ENCODE data around the gene ACO2.

The ACO2 gene

DNA sequence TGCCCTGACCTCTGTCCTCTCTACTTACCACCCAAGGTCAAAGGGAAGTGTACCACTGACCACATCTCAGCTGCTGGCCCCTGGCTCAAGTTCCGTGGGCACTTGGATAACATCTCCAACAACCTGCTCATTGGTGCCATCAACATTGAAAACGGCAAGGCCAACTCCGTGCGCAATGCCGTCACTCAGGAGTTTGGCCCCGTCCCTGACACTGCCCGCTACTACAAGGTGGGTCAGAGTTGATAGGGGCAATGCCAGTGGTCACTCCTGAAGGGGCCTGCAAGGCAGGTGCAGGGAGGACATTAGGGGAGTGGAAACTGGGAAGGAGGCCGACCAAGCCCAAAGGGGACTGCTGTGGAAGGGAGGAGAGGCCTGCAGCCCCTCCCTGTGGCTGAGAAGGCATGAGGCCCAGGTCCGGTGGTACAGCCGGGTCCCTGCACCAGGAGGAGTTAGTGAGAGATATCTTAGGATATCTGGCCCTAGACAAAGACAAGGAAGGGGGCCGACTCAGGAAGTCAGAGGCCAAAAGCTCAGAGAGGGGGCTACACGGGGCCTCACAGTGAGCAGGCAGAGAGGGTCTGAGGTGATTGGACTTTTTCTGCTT lies 57.4 kb downstream of the ACO2 start:
- H3K9ac ChIP-seq (ENCODE audit: low read depth, low read length) = no peak overlapping the region
- no peak overlapping the region for H3K4me3 ChIP-seq (ENCODE audit: low read depth, low read length)
- H3K36me3 ChIP-seq (ENCODE audit: control insufficient read depth, insufficient read depth, low read length) = peaks cover 79% of the 10 kb centered on the region
- no peak overlapping the region for H3K27ac ChIP-seq (ENCODE audit: low read depth, low read length)
- no peaks in the 10 kb centered on the region for H3K9me3 ChIP-seq (ENCODE audit: control insufficient read depth, insufficient read depth, low read length)
- H3K27me3 ChIP-seq (ENCODE audit: control insufficient read depth, insufficient read depth, low read length) = no peaks in the 10 kb centered on the region
- H3K4me1 ChIP-seq (ENCODE audit: control insufficient read depth, insufficient read depth, low read length) = no peaks in the 10 kb centered on the region

DNA sequence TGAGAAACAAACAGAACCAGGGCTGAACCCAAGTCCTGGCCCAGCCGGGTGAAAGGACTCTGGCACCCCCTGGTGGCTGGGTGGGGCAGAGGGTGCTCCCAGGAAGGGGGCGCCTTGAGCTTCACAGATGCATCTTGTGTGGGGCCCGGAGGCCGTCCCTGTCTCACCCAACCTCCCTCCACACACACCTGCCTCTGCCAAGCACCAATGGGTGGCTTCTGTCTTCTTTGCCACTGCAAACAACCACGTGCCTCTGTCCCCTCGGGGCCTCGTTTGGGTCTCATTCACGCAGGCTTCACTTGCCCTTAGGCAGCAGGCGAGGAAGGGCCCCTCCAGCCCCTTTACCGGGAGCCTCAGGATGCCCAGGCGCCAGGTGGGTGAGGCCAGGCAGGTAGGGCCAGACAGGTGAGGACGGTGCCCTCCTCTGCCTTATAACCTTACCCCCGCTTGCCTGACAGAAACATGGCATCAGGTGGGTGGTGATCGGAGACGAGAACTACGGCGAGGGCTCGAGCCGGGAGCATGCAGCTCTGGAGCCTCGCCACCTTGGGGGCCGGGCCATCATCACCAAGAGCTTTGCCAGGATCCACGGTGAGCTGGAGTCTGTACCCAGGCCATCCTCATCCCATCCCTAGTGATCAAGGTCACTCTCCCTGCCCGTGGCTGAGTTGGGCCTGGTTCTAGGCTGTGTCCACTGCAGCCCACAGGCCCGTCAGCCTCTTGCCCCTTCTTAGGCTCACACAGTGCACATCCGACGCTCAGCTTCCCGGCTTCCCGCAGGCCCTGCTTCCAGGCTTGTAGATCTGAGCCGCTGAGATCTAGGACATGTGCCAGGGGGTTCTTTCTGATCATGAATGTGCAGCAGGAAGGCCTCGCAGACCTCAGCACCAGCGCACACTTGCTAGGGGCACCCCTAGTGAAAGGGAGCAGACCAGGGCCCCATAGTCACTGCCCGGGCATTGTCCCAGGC lies 58.2 kb downstream of the ACO2 start:
- Histone ChIP-seq H3K36me3 (ENCODE audit: control insufficient read depth, insufficient read depth, low read length) (peaks cover 87% of the 10 kb centered on the region), H3K9me3 (ENCODE audit: control insufficient read depth, insufficient read depth, low read length) (no peaks in the 10 kb centered on the region), H3K27ac (ENCODE audit: low read depth, low read length) (no peak overlapping the region), H3K4me3 (ENCODE audit: low read depth, low read length) (no peak overlapping the region), H3K9ac (ENCODE audit: low read depth, low read length) (no peak overlapping the region), H3K27me3 (ENCODE audit: control insufficient read depth, insufficient read depth, low read length) (no peaks in the 10 kb centered on the region), H3K4me1 (ENCODE audit: control insufficient read depth, insufficient read depth, low read length) (no peaks in the 10 kb centered on the region)

DNA sequence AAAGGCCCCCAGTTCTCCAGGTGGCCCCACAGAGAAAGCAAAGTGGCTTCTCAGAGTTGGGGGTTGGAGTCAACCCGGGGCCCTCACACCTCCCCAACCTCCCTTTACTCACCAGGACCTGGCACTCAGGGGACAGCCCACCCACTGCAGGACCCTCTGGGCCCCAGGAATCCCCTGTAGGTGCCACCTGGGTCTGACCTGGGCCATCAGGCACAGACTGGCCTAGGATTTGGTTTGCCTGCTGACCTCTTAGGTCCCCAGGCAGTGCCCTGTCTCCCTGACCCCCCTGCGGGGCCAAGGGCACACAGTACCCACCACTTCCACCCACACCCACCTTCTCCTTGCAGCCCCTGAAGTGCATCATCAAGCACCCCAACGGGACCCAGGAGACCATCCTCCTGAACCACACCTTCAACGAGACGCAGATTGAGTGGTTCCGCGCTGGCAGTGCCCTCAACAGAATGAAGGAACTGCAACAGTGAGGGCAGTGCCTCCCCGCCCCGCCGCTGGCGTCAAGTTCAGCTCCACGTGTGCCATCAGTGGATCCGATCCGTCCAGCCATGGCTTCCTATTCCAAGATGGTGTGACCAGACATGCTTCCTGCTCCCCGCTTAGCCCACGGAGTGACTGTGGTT lies 59.3 kb downstream of the ACO2 start:
- Histone ChIP-seq H3K27me3 (ENCODE audit: control insufficient read depth, insufficient read depth, low read length) (no peaks in the 10 kb centered on the region), H3K9ac (ENCODE audit: low read depth, low read length) (no peak overlapping the region), H3K9me3 (ENCODE audit: control insufficient read depth, insufficient read depth, low read length) (no peaks in the 10 kb centered on the region), H3K4me1 (ENCODE audit: control insufficient read depth, insufficient read depth, low read length) (0 out of 2 replicates have a peak, but pooled peaks cover 3% of the 10 kb centered on the region), H3K36me3 (ENCODE audit: control insufficient read depth, insufficient read depth, low read length) (peaks cover 88% of the 10 kb centered on the region), H3K4me3 (ENCODE audit: low read depth, low read length) (no peak overlapping the region), H3K27ac (ENCODE audit: low read depth, low read length) (no peak overlapping the region)

DNA sequence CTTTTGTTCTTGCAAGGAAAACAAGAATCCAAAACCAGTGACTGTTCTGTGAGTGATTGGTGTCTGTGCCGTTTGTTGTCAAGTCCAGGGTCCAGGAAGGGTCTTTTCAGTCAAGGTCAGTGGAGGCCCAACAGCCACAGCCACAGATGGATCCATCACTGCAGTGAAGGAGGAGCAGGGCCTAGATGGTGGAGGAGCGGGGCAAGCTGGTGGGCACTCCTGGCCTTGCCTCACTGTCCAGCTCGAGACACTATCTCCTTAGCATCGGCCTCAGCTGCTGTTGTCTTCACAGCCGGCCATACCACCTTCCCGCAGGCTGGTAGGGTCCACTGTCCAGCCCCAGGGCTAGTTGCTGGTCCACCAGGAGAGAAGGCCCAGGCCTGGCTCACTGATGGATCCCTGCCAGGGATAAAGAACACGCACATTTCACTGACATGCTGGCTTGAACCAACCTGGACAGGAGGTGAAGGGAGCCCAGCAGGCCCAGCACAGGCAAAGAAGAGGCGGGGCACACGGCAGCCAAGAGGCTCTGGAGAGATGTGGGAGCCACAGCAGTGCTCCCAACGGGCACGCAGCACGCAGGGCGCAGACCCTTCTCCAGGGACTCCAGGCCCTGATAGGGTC lies 60.1 kb downstream of the ACO2 start:
- Histone ChIP-seq H3K27me3 (ENCODE audit: control insufficient read depth, insufficient read depth, low read length) (no peaks in the 10 kb centered on the region), H3K9me3 (ENCODE audit: control insufficient read depth, insufficient read depth, low read length) (no peaks in the 10 kb centered on the region), H3K4me3 (ENCODE audit: low read depth, low read length) (no peak overlapping the region), H3K27ac (ENCODE audit: low read depth, low read length) (no peak overlapping the region), H3K36me3 (ENCODE audit: control insufficient read depth, insufficient read depth, low read length) (peaks cover 81% of the 10 kb centered on the region), H3K4me1 (ENCODE audit: control insufficient read depth, insufficient read depth, low read length) (0 out of 2 replicates have a peak, but pooled peaks cover 3% of the 10 kb centered on the region), H3K9ac (ENCODE audit: low read depth, low read length) (no peak overlapping the region)

DNA sequence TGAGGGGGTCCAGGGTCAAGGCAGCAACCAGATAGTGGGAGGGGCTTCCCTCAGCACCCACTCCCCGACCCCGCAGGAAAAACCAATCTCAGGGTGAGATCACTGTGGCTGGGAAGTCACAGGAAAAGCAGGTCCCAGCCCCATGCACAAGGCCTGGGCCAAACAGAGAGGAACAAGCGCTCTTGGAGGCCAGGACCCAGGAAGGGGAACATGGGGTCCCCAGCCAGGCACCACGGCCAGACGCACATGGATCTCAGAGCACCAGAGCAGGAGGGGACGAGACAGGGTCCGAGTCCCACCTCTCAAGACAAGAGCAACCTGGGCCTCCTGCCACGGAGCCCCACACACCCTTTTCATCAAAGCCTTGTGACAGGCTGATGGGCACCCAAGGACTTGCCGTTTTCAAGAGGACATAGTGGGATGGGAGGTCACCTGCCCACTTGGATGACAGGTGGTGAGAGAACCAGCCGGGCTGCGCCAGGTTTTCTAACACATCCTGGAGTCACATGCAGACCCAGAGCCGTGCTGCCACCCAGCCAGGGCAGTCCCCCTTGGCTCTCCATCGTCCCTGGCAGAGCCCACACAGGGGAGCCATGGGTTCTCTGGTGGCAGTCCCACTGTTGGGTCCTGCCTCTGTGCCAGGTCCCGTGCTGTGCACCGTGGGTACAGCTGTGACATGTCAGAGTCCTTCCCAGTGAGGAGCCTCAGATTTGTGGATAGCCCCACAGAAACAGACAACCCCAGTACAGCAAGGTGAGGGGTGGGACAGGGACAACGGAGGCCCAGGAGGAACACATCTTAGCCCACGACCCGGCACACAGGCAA lies 62.2 kb downstream of the ACO2 start:
- Histone ChIP-seq H3K36me3 (ENCODE audit: control insufficient read depth, insufficient read depth, low read length) (peaks cover 69% of the 10 kb centered on the region), H3K27ac (ENCODE audit: low read depth, low read length) (no peak overlapping the region)

DNA sequence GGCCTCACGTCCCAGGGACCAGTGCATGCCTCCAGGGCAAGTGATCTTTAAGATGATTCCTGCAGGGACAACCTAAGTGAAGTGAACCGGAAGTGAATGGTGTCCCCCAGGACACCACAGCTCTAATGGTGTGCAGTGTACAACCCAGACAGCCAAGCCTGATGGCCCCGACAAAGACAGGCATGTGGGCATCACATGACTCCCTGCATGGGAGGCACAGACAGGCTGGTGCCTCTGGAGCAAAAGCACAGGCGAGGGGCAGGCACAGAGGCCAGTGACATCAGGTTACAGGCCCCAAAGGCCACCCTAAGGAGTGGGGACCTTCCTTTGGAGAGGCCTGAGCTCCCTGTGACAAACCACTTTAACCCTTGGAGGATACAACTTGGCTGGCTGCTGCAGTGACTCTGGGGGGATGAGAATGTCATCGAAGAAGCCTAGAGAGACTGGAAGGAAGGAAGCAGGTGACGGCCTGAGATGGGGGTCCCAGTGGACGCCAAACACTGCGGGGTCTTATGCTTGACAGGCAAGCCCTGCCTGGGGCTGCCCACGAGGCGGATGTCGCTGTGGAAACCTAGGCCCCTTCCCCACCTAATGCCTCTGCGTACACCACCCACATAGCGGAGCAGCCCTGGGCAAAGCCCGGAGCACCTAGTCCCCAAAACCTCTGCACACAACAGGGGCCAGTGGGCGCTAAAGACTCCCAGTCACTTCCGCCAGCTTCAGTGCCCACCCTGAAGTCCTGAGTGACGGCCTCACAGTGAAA lies 63.0 kb downstream of the ACO2 start:
- H3K4me1 ChIP-seq (ENCODE audit: control insufficient read depth, insufficient read depth, low read length) = 0 out of 2 replicates have a peak, but pooled peaks cover 3% of the 10 kb centered on the region
- H3K27ac ChIP-seq (ENCODE audit: low read depth, low read length) = no peak overlapping the region
- H3K27me3 ChIP-seq (ENCODE audit: control insufficient read depth, insufficient read depth, low read length) = no peaks in the 10 kb centered on the region
- no peak overlapping the region for H3K4me3 ChIP-seq (ENCODE audit: low read depth, low read length)
- peaks cover 62% of the 10 kb centered on the region for H3K36me3 ChIP-seq (ENCODE audit: control insufficient read depth, insufficient read depth, low read length)
- no peak overlapping the region for H3K9ac ChIP-seq (ENCODE audit: low read depth, low read length)
- H3K9me3 ChIP-seq (ENCODE audit: control insufficient read depth, insufficient read depth, low read length) = no peaks in the 10 kb centered on the region

More for the DNA sequence above, 62.2 kb downstream of the ACO2 start:
- no peaks in the 10 kb centered on the region for H3K9me3 ChIP-seq (ENCODE audit: control insufficient read depth, insufficient read depth, low read length)
- 0 out of 2 replicates have a peak, but pooled peaks cover 3% of the 10 kb centered on the region for H3K4me1 ChIP-seq (ENCODE audit: control insufficient read depth, insufficient read depth, low read length)
- H3K27me3 ChIP-seq (ENCODE audit: control insufficient read depth, insufficient read depth, low read length) = no peaks in the 10 kb centered on the region
- H3K4me3 ChIP-seq (ENCODE audit: low read depth, low read length) = no peak overlapping the region
- H3K9ac ChIP-seq (ENCODE audit: low read depth, low read length) = no peak overlapping the region

DNA sequence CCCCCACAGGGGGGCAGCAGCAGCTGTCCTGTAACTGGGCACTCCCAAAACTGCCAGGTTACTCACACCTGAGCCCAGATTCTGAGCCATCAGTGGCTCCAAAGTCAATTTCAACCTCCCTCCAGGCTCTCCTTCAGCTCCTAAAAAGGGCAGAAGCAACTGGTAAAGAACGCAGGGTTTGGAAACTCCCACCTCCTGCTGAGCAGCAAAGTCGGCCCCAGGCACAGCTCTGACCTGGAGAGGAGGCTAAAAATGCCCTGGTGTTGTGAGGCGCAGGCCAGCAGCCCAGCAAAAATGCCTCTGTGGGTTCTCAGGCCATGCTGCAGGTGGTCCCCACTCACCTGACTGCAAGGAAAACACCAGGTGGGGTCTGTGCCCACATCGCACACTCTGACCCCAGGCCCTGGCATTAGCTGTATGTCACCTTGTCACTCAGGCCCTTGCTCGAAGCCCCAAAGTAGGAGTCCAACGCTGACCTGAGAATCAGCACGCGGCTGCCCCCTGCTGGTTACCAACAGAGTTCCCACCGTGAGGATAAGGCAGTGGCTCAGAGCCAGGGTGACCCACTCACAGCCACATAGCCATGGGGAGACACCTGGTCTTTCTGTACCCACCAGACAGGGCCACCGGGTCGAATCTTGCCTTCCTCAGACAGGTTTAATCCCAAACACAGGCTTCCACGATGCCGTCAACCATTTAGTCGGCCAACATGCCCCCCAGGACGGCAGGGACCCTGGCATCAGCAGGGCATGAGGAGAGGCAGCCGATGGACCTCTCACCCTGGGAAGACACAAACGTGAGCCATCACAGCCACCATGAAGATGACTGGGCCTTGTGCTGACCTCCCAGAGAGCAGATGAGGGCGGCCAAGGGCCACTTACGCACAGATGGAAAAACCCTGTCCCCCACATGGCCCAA lies 64.2 kb downstream of the ACO2 start:
- H3K27ac ChIP-seq (ENCODE audit: low read depth, low read length) = peak overlapping the region; percentile 71
- no peak overlapping the region for H3K4me3 ChIP-seq (ENCODE audit: low read depth, low read length)
- H3K27me3 ChIP-seq (ENCODE audit: control insufficient read depth, insufficient read depth, low read length) = no peaks in the 10 kb centered on the region
- H3K4me1 ChIP-seq (ENCODE audit: control insufficient read depth, insufficient read depth, low read length) = 0 out of 2 replicates have a peak, but pooled peaks cover 6% of the 10 kb centered on the region
- no peaks in the 10 kb centered on the region for H3K9me3 ChIP-seq (ENCODE audit: control insufficient read depth, insufficient read depth, low read length)
- no peak overlapping the region for H3K9ac ChIP-seq (ENCODE audit: low read depth, low read length)
- H3K36me3 ChIP-seq (ENCODE audit: control insufficient read depth, insufficient read depth, low read length) = peaks cover 49% of the 10 kb centered on the region

DNA sequence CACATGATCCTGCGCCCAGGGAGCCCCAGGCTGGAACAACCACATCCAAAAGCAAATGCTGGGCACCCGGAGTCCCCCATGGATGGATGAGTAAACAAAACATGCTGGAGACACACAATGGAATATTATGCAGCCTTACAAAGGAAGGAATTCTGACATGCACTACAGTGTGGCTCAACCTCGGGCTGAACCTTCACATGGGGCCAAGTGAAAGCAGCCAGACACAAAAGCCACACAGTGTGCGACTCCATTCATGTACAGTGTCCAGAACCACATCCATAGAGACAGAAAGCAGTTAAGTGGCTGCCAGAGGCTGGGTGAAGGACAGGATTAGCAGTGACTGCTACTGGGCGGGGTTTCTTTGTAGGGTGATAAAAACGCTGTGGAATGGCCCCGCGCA lies 65.3 kb downstream of the ACO2 start:
- H3K9ac ChIP-seq (ENCODE audit: low read depth, low read length) = no peak overlapping the region
- H3K36me3 ChIP-seq (ENCODE audit: control insufficient read depth, insufficient read depth, low read length) = peaks cover 46% of the 10 kb centered on the region

DNA sequence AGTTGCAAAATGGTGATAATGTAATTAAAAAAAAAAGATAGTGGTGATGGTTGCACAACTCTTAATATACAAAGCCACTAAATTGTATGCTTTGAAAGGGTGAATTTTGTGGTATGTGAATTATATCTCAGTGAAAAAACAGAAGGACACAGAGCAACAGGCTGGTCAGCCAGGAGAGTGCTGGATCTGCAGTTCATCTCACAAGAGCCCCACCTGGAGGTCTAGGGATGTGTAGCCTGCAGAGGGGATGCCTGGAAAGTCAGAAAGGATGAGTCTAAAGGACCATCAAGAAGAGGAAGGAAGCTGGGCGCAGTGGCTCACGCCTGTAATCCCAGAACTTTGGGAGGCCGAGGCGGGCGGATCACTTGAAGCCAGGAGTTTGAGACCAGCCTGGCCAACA lies 66.3 kb downstream of the ACO2 start:
- no peaks in the 10 kb centered on the region for H3K27me3 ChIP-seq (ENCODE audit: control insufficient read depth, insufficient read depth, low read length)
- no peaks in the 10 kb centered on the region for H3K9me3 ChIP-seq (ENCODE audit: control insufficient read depth, insufficient read depth, low read length)
- no peak overlapping the region for H3K27ac ChIP-seq (ENCODE audit: low read depth, low read length)
- H3K9ac ChIP-seq (ENCODE audit: low read depth, low read length) = no peak overlapping the region
- H3K36me3 ChIP-seq (ENCODE audit: control insufficient read depth, insufficient read depth, low read length) = peaks cover 49% of the 10 kb centered on the region
- H3K4me1 ChIP-seq (ENCODE audit: control insufficient read depth, insufficient read depth, low read length) = 0 out of 2 replicates have a peak, but pooled peaks cover 6% of the 10 kb centered on the region
- no peak overlapping the region for H3K4me3 ChIP-seq (ENCODE audit: low read depth, low read length)

More for the DNA sequence above, 65.3 kb downstream of the ACO2 start:
- Histone ChIP-seq H3K27me3 (ENCODE audit: control insufficient read depth, insufficient read depth, low read length) (no peaks in the 10 kb centered on the region), H3K4me3 (ENCODE audit: low read depth, low read length) (no peak overlapping the region), H3K9me3 (ENCODE audit: control insufficient read depth, insufficient read depth, low read length) (no peaks in the 10 kb centered on the region), H3K4me1 (ENCODE audit: control insufficient read depth, insufficient read depth, low read length) (0 out of 2 replicates have a peak, but pooled peaks cover 6% of the 10 kb centered on the region), H3K27ac (ENCODE audit: low read depth, low read length) (no peak overlapping the region)

Measured in HUES48 (cell line).